OCI-M2 (cell line): Measurements from ENCODE around the gene PHF2.
A peak's percentile ranks its signal among the peaks of the same experiment; 100 is the strongest.

Source experiments
- DNase-seq: peaks from one replicate; lab custom pipeline; 2025; ENCODE audit not compliant: unreplicated experiment; lab: John Stamatoyannopoulos, UW

The PHF2 gene

DNA sequence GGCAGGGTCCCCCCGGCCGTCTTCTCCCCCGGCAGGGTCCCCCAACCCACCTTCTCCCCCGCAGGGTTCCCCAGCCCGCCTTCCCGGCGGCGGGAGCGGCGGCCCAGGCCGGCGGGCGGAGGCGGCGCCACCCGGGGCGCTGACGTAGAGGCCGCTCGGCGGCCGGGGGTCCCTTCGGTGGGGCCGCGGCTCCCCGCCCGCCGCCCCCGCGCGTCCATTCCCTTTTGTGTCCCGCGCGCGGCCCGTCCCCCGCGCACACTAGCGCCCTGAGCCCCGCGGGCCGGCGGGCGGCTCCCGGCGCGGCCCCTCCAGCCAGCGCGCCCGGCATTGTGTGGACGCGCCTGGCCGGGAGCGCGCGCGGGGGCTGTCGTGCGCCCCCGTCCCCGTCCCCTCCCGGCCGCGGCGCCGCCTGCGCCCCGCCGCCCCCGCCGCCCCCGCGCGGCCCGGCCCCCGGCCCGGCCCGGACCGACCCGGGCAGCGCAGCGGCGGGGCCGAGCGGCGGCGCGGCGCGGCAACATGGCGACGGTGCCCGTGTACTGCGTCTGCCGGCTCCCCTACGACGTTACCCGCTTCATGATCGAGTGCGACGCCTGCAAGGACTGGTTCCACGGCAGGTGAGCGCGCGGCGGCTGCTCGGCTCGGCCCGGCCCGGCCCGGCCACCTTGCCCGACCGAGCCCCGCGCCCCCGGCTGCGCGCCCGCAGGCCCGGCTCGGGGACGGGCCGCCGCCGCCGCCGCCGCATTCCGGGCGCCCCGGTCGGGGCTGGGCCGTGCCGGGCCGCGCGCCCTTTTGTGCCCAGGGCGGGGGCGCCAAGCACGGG is at the start of gene PHF2:
PHF2 (plus strand) TSS at position 327 of the 820 bp plus-strand sequence; CDS start at position 517, 190 bp downstream.
- DNase-seq, result no peak

DNA sequence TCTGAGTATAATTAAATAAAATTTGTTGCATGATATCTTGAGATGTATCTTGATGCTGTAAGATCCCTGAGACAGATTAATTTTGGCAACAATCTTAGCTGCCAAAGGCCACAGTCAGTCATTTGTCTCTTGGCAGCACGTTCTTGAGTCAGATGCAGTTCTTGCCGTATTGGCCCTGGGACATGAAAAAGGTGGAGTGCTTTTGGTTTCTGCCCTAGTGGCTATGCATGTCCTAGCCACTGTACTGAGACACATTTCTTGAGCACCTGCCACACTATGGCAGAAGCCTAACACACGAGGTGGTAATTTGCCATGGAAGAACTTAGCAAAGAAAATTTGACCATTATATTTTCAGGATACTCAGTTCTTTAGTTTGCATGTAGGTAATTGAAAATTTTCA is 45.0 kb upstream of the PHF2 start:
- no peak for DNase-seq

DNA sequence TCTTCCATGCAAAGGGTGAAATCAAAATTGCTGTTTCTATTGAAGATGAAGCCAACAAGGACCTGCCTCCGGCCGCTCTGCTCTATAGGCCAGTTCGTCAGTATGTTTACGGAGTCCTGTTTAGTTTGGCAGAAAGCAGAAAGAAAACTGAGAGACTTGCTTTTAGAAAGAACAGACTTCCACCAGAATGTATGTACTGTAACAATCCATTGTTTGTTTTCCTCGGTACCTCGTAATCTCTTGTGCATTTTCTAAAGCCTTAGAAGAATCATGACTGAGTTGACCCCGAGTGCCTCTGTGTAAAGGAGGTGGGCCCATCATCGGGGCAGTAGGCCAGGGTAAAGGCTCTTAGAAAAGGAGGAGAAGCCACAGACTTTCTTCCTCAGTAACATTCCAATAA is 44.2 kb upstream of the PHF2 start:
- DNase-seq, result no peak

DNA sequence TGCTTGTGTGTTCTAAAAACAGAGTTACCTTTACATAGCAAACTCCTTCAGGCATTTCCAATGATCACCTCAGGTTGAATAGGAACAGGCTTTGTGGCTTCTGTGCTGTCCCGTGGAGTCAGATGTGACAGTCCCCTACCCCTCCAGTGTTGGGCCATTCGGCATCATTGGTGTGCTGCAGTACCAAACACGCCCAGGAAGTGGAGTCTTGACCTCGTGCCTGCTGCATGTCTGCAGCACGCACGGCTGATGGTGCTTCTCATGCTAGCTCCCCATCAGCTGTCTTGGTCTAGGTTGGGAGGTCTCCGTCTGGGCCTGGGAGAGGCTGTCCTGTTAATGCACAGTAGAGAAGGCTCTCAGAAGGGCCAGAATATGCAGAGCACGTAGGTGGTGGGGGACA is 42.5 kb upstream of the PHF2 start:
- DNase-seq, result no peak

DNA sequence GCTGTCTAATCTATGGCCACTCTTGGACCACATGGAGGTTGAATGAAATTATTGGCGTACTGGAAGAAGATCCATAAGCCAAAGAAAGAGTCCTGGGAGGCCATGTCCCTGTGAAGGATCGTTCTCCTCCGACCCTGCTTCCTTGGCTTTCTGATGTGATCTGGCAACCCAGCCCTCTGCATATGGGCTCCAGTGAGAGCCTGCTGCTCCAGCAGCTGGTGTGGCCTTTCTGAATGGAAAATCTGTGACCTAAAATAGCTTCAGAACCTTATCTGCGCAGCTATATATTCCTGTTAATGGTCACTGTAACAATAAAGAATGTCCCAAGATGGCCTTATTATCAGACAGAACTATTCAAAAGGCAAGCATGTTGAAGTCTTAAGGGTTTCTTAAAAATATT is 40.2 kb upstream of the PHF2 start:
- no peak for DNase-seq

DNA sequence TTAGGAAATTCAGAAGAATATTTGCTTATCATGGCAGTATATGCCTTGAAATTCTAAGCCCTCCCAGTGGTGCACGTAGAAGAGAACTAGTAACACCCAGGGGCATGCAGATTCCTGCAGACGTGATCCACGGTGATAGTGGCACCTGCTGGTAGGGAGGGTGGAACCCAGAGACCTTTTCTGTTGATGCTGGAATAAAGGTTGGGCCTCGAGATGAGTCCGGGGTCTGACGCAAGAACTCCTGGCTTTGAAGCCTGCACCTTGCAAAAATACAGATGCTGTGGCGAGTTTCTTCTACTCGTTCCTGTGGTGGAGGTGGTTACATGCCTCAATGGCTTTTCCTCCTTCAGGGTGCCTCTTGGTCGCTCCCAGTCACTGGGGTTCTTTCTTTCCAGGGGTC is 39.5 kb upstream of the PHF2 start:
- DNase-seq, result no peak

DNA sequence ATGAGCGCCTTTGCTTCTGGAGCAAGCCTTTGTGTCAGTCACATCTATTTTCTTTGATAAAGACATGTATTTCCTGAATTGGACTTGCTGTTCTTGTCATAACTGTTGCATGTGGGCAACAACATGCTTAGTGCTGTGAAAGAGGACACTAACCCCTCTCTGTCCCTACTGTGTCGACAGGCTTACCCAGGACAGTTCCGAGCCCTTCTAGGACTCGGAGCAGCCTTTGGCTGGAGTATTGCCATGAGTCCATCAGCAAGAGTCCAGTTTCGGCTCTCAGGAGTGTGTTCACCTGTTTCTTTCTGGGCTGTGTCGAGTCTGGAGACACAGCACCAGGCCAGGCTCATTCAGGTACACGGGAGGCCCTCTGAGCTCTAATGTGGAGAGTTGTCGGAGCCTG is 36.1 kb upstream of the PHF2 start:
- no peak for DNase-seq

DNA sequence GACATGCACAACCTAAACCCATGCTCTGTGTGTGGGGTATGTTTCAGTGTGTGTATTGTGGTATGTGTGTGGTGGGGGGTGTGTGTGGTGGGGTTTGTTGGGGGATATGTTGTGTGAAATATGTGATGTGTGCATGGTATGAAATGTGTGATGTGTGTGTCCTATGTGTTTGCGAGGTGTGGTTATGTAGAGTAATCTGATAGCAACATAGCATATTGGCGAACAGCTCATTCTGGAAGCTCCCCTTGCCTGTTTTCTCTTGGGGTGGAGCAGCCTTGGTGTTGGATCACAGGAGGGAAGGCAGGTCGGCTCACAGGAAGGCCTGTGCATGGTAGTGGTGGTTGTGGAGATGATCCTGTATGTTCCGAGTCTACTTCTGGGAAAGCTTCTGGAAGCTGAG is 35.4 kb upstream of the PHF2 start:
- DNase-seq, result no peak

DNA sequence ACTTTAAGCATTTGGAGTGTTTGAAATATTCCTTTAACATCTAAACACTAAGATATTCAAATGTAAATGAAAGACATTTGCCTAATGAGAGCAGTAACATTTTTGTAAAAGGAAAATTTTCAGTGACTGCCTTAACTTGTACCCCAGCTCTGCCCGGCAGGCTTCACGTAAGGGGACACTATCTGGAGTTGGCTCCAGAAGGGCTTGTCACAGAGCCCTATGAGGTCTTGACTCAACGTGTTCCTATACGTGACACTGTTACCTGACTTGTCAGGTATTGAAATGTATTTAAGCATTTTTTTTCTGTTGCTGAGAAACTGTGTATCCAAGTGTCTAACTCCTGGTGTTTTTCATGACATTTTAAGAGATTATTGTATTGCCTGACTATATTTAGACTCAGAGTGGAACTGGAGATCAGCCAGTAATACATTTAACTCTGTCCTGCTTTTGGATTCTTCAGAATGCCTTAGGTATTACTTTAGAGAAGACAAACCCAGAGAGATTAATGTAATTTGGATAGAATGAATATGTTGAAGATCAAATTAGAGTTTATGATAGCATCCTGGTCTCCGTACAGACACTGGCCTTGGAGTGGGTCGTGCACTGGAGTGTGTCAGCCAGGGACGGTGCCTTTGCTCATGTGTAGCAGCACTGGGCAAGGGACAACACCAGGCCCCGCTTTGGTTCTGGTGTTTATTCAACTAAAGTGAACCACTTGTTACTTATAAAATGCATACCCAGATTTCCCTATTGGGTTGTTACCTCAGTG is 34.6 kb upstream of the PHF2 start:
- DNase-seq, result no peak

DNA sequence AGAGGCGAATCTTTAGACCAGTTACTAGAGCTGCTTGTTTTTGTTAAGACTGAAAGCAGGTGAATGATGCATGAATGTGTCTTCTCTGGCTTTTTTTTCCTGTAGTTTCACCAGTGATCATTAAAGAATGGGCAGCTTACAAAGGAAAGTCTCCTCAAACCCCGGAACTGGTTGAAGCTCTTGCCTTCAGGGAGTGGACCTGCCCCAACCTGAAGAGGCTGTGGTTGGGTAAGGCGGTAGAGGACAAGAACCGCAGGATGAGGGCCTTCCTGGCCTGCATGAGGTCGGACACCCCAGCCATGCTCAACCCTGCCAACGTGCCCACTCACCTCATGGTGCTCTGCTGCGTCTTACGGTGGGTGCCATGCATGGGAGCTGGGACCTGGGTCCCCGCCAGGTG is 33.3 kb upstream of the PHF2 start:
- no peak for DNase-seq

DNA sequence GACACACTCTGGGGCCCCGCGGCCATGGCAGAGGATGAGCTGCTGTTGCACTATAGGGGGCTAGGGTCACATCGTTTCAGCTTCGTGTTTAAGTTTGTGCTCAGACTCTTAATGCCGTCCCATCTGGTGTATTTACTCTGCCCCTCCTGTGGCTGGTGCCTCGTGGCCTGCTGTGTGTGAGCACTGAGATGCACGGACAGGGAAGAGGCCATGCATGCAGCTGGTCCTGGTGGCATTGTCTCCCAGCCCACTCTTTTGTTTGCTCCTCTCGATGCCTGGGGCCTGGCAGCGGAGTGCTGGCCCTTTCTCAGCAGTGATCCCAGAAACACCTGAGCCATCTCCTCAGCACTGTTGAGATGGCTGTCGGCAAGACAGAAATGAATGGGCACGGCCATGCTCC is 30.0 kb upstream of the PHF2 start:
- DNase-seq, result no peak

DNA sequence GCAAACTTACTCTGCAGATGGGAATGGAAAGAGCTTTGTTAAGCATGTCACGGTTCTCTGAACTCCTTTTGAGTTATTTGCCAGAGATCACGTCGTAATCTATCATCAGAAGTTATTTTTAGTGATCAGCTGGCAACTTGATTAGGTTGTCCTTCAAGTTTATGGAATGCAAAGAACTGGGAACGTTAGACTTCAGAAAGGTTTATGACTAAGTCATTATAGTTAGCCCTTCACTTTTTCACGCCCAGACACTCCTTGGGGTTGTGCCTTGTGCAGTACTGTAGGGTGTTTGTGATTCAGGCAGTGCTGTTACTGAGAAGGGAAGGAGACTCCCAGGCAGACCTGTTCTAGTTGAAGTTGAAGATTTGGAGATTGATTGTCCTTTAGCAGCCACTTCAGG is 26.8 kb upstream of the PHF2 start:
- DNase-seq, result no peak

DNA sequence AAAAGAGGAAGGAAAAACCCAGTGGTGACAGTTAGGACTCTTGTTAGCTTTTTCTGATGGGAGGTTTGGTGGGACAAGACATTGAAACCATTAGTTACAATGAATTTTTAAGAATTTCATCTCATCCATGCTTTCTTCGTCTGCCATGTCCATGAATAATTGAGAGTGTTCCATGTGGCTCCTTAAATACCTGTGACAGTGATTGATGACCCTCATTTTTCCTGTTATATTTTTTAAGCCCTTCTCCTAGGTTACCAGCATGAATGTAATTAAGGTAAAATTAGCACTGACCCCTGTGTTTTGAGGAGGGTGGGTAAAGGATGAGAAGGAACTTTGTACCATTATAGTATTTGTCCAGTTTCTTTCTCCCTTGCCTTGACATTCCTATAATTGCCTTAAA is 23.5 kb upstream of the PHF2 start:
- DNase-seq, result no peak

DNA sequence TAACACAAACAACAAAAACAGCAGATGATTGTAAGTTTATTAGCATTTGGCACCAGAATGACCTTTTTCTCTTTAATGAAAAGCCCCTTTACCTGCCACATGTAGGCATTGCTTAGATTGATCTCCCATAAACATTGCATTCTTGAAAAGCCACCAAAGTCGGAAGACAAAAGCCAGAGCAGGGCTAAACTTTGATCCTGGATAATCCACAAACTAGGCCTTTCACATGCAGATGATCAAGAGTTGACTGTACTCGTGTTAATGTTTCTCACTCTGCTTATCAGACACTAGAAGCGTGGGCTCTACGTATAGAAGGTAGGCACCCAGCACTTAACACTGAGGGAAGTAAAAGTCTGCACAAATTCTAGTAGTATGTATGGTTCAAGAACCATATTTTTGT is 21.0 kb upstream of the PHF2 start:
- no peak for DNase-seq

DNA sequence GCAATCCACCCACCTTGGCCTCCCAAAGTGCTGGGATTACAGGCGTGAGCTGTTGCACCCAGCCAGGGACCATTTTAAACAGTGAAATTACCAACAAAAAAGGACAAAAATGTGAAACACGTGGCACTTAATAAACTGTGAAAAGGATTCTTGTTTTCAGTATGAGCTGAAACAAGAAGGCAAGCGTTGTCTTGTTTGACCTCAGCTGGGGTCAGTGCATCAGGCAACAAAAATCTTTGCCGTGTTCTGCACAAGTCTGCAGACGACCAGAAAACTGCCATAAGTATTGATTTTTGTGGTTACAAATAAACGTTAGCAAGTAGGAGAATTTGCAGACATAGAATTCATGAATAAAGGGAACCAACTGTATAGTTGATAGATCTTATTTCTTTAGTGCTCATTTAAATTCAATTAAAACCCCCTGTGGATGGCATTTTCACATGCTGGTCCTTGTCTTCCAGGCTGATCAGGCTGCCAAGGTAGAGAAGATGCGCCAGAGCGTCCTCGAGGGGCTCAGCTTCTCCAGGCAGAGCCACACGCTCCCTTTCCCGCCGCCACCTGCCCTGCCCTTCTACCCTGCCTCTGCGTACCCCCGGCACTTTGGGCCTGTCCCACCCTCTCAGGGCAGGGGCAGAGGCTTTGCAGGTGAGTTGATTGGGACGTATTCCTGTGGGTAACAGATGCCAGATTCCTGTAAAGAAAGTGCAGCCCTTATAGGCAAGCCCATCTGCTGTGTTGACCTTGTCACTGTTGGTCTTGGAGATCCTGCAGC is 18.8 kb upstream of the PHF2 start:
- no peak for DNase-seq

DNA sequence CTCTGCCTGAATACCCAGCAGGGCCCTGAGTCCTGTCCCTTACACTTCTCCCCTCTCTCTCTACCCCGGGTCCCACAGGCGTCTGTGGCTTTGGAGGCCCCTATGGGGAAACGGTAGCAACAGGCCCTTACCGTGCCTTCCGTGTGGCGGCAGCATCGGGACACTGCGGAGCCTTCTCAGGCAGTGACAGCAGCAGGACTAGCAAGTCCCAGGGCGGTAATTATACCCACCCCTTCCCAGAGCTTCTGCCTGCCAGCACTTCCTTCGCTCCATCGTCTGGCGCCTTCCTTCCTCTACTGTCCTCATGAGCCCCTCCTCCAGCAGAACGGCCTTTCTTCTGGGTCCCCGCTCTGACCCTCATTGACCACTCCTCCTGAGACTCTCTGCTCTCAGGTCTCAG is 17.9 kb upstream of the PHF2 start:
- no peak for DNase-seq

DNA sequence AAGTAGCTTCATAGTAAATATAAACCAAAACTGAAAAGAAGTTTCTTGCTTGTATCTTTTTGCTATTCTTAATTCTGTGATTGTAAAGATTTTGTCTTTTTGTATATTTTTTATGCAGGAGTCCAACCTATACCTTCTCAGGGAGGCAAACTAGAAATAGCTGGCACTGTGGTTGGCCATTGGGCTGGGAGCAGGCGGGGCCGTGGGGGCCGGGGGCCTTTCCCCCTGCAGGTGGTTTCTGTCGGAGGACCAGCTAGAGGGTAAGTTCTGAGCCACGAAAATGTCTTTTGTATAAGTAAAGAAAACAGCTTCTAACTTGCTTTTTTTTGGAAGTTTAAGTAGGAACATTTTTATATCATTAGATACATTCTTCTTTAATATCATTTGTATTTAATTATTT is 15.4 kb upstream of the PHF2 start:
- no peak for DNase-seq

DNA sequence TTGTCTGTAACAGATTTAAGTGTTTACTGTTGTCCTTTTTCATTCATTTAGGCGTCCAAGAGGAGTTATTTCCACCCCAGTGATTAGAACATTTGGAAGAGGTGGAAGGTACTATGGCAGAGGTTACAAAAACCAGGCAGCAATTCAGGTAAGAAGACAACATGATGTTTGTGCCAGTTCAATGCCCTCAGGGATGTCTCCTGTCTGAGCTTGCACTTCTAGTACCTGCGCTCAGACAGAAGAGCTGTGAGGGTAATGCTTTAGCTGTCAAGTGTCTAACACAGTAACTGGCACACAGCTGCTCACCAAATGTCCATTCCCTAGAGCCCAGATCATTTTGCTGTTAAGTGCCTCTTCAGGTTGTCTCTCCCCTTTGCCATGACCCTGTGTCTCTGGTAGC is 14.2 kb upstream of the PHF2 start:
- DNase-seq, result no peak

DNA sequence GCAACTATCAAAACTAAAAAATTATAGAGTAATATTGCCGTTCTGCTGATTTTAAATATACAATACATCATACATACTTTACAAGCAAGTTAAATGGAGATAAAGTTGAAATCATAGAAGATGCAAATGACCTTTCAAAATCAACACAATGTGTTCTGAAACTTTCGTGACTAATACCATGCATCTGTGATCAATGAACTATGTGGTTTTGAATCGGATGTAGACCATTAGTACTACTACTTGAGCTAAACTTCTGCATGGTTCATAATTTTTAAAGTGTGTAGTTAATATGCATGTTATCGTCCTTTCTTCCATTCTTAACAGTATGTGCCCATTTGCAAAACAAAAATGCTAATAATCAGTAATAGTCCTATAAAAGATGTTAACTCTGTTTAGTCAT is 11.3 kb upstream of the PHF2 start:
- DNase-seq, result no peak

DNA sequence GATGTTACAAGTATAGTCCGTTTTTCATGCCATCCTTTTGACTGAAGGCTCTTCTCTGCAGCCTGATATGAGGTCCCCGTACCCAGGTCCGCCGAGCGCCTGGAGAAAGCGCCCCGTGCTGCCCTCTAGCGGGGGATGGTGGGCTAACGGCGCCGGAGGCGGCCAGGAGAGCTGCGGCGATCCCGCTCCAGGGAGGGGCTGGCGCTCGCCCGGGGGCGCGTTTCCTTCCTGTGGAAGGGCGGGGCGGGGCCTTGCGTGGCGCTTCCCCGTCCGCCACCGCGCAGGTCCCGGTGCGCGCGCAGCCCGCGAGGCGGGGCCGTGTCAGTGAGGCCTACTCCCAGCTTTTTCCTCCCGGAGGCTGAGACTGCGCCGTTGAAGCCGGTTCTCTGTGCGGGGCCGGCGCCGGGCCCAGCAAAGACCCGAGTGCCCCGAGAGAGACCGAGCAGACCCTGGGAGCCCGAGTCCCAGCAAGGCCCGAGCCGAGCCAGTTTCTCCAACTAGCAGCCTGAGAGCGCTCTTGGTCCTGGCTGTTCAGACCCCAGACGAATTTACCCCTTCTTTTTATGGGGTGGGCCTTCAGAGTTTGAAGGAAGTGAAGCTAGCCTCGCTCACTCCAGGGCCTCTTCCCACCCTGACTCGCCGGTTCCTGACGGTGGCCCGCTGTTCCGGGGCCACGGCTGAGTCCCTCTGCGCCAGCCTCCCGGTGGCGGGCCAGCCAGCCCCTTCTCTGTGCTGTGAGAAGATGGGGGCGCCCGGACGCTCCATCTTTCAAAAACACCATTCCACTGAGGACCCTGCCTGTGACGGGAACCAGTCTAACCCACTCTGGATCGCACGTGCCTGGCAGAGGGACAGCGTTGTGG is 9.7 kb upstream of the PHF2 start:
- peak; percentile 64 for DNase-seq
